HCT116 (cell line): ENCODE data around the gene PAQR4. TPM values are rescaled to one million over a fixed set of nuclear protein-coding genes. Genes with fewer than 3 reads are reported as not detected.

Experiments
- ATAC-seq: fragments of 200-7000 bp; cut with Tn5 transposase; 2 replicates; pipeline ENCODE4 v1.9.1; 2020; ENCODE audit warnings: mild to moderate bottlenecking, moderate library complexity
- Bru-seq: library from RNA; stranded (reverse); fragments of 400-500 nt; gene quantifications from one replicate; lab custom pipeline; 2021; lab: Mats Ljungman, UMichigan
- BruChase-seq, 2 experiments: library from RNA; stranded (reverse); fragments of 400-500 nt; gene quantifications; one replicate each; lab custom pipeline; 2021; lab: Mats Ljungman, UMichigan
- BruUV-seq: library from RNA; stranded (reverse); fragments of 400-500 nt; replicated peaks from 2 replicates; lab custom pipeline; 2021; lab: Mats Ljungman, UMichigan
- CTCF ChIA-PET: fragments of 300-600 bp; sonication (Branson Sonifier 250); formaldehyde crosslinking; loops from one replicate; lab custom pipeline; 2021; ENCODE audit warnings: antibody characterized with exemption; lab: Charles Lee
- POLR2A ChIA-PET: fragments of 300-600, 350-600 bp; sonication (Branson Sonifier 250); formaldehyde crosslinking; loops from one replicate; lab custom pipeline; 2021; ENCODE audit warnings: antibody characterized with exemption; lab: Charles Lee
- RAD21 ChIA-PET, 2 experiments: fragments of 300-600 bp; sonication (Branson Sonifier 250); formaldehyde crosslinking; loops; one replicate each; lab custom pipeline; 2023; ENCODE audit warnings: low total read pairs in 2 of 2; ENCODE audit not compliant: uncharacterized antibody in 2 of 2, unreplicated experiment in 2 of 2, low non-redundant PET in 1 of 2; lab: Charles Lee
- DNase-seq: peaks from one replicate; pipeline ENCODE4 v3.0.0-alpha.2; 2010; ENCODE audit warnings: low read depth, low spot score
- H2AFZ ChIP-seq: fragments of 200-600 bp; shearing (Covaris generic), sonication (generic); 2 replicates; pipeline ENCODE4 v1.6.1; 2017; ENCODE audit warnings: low read depth, mixed run types, mixed read lengths, antibody characterized with exemption, low read length; ENCODE audit not compliant: poor library complexity, severe bottlenecking
- H3K27ac ChIP-seq: 2 replicates; pipeline ENCODE4 v1.5.1; 2012; ENCODE audit warnings: low read depth, low read length
- H3K27me3 ChIP-seq: fragments of 200-600 bp; sonication (generic); 2 replicates; pipeline ENCODE4 v1.6.1; 2016; ENCODE audit warnings: mixed run types, low read length, mixed read lengths; ENCODE audit not compliant: insufficient read depth
- H3K36me3 ChIP-seq, 2 experiments: fragments of 200-500 bp in 1 of 2; fragments of 200-600 bp in 1 of 2; sonication (Bioruptor generic) in 1 of 2; sonication (generic) in 1 of 2; 2 replicates each; pipeline versions ENCODE4 v1.5.1 to v1.6.1; 2014 to 2016; ENCODE audit warnings: low read length in 2 of 2, inconsistent platforms in 1 of 2, mixed read lengths in 1 of 2, mixed run types in 1 of 2; ENCODE audit not compliant: insufficient read depth in 2 of 2, control insufficient read depth in 1 of 2
- H3K4me1 ChIP-seq, 2 experiments: fragments of 200-600 bp in 1 of 2; sonication (generic) in 1 of 2; 2 replicates each; pipeline versions ENCODE4 v1.5.1 to v1.6.1; 2012 to 2017; ENCODE audit warnings: low read length in 2 of 2, inconsistent platforms in 1 of 2, mild to moderate bottlenecking in 1 of 2, mixed read lengths in 1 of 2, mixed run types in 1 of 2, moderate library complexity in 1 of 2; ENCODE audit not compliant: insufficient read depth in 2 of 2, control insufficient read depth in 1 of 2
- H3K4me2 ChIP-seq: fragments of 200-600 bp; sonication (generic); 2 replicates; pipeline ENCODE4 v1.6.1; 2017; ENCODE audit warnings: mixed run types, low read length, mixed read lengths
- H3K4me3 ChIP-seq, 2 experiments: fragments of 200-600 bp in 1 of 2; sonication (generic) in 1 of 2; replicated peaks in 1 of 2; 2 replicates each; pipeline ENCODE4 v1.5.1; 2011 to 2016; ENCODE audit warnings: low read length in 2 of 2, control low read depth in 1 of 2, low read depth in 1 of 2, mild to moderate bottlenecking in 1 of 2, mixed read lengths in 1 of 2, mixed run types in 1 of 2
- H3K79me2 ChIP-seq: fragments of 200-600 bp; sonication (generic); 2 replicates; pipeline ENCODE4 v1.6.1; 2017; ENCODE audit warnings: mild to moderate bottlenecking, mixed run types, low read length, moderate library complexity, mixed read lengths; ENCODE audit not compliant: insufficient read depth
- H3K9ac ChIP-seq: fragments of 200-600 bp; sonication (generic); 2 replicates; pipeline ENCODE4 v1.6.1; 2016; ENCODE audit warnings: low read length, mixed read lengths
- H3K9me2 ChIP-seq: fragments of 200-600 bp; sonication (generic), shearing (Covaris generic); 2 replicates; pipeline ENCODE4 v1.6.1; 2017; ENCODE audit warnings: mixed run types, mild to moderate bottlenecking, moderate library complexity; ENCODE audit not compliant: insufficient read depth
- H3K9me3 ChIP-seq, 2 experiments: fragments of 200-500 bp in 1 of 2; fragments of 200-600 bp in 1 of 2; sonication (Bioruptor generic) in 1 of 2; sonication (generic) in 1 of 2; 2 replicates each; pipeline ENCODE4 v1.6.1; 2014 to 2017; ENCODE audit warnings: low read length in 2 of 2, mixed read lengths in 2 of 2, inconsistent platforms in 1 of 2, low read depth in 1 of 2, mild to moderate bottlenecking in 1 of 2, mixed run types in 1 of 2, moderate library complexity in 1 of 2; ENCODE audit not compliant: control insufficient read depth in 1 of 2, insufficient read depth in 1 of 2
- H4K20me1 ChIP-seq: fragments of 200-600 bp; sonication (generic), shearing (Covaris generic); 2 replicates; pipeline ENCODE4 v1.6.1; 2017; ENCODE audit warnings: mixed run types, mild to moderate bottlenecking, moderate library complexity; ENCODE audit not compliant: insufficient read depth
- ELF1 ChIP-seq: IDR thresholded peaks from 2 replicates; pipeline ENCODE4 v1.6.1; 2012; ENCODE audit warnings: low read depth, borderline replicate concordance
- POLR2A ChIP-seq: IDR thresholded peaks from 2 replicates; pipeline ENCODE4 v1.7.0; 2011; ENCODE audit warnings: borderline replicate concordance; ENCODE audit not compliant: insufficient read depth, insufficient read length; ENCODE audit errors: extremely low read depth
- POLR2AphosphoS5 ChIP-seq: IDR thresholded peaks from 2 replicates; pipeline ENCODE4 v1.6.1; 2011; ENCODE audit warnings: mild to moderate bottlenecking, low read depth, low read length, moderate library complexity
- TCF7L2 ChIP-seq: IDR thresholded peaks from 2 replicates; pipeline ENCODE4 v1.7.0; 2011; ENCODE audit warnings: borderline replicate concordance, inconsistent platforms; ENCODE audit not compliant: insufficient read depth, insufficient read length; ENCODE audit errors: extremely low read depth
- ZFX ChIP-seq: fragments of 450-650 bp; IDR thresholded peaks from 2 replicates; pipeline ENCODE4 v1.6.1; 2017
- intact Hi-C: fragments of 100-400 bp; cut with micrococcal nuclease; formaldehyde crosslinking; loops from 2 replicates; pipeline ENCODE4 v1.10.0; 2022
- long read RNA-seq: library from polyadenylated mRNA; unstranded; transcript quantifications from one replicate; pipeline ENCODE4 v2.0.0, GENCODE V29; 2021; ENCODE audit not compliant: unreplicated experiment
- polyA plus RNA-seq: library from polyadenylated mRNA; unstranded; fragments of >200 nt; gene quantifications from 2 replicates; pipeline ENCODE4 v1.2.1, GENCODE V29; 2012; ENCODE audit warnings: missing spikeins
- total RNA-seq: library from RNA; stranded (reverse); gene quantifications from one replicate; pipeline ENCODE4 v1.2.1, GENCODE V29; 2021; ENCODE audit not compliant: unreplicated experiment
- TF ChIP-seq, protein P1 (sequence below): IDR thresholded peaks from 2 replicates; pipeline ENCODE4 v1.6.1; 2012

PAQR4 gene
- total RNA-seq (45.6 TPM), Bru-seq, nascent RNA (percentile 60 among the genes with signal in this experiment), BruChase-seq, experiment 1, labeled RNA remaining after a 6-hour chase (percentile 83 among the genes with signal in this experiment), BruChase-seq, experiment 2, labeled RNA remaining after a 2-hour chase (percentile 92 among the genes with signal in this experiment)
- polyA plus RNA-seq, result 24.8 and 27.4 TPM in 2 replicates
- long read RNA-seq, transcript PAQR4-204 (2 exons, 869 nt), result minor isoform, 33 of 151 reads
- long read RNA-seq, transcript PAQR4-202 (3 exons, 2,793 nt), result major isoform, 41 of 151 reads
- long read RNA-seq, transcript PAQR4-201 (3 exons, 2,644 nt), result minor isoform, 6 of 151 reads
- long read RNA-seq, partial matches to known transcripts, result 0 of 151 reads
- long read RNA-seq, other reads (novel, unspliced or antisense), result 71 of 151 reads

DNA sequence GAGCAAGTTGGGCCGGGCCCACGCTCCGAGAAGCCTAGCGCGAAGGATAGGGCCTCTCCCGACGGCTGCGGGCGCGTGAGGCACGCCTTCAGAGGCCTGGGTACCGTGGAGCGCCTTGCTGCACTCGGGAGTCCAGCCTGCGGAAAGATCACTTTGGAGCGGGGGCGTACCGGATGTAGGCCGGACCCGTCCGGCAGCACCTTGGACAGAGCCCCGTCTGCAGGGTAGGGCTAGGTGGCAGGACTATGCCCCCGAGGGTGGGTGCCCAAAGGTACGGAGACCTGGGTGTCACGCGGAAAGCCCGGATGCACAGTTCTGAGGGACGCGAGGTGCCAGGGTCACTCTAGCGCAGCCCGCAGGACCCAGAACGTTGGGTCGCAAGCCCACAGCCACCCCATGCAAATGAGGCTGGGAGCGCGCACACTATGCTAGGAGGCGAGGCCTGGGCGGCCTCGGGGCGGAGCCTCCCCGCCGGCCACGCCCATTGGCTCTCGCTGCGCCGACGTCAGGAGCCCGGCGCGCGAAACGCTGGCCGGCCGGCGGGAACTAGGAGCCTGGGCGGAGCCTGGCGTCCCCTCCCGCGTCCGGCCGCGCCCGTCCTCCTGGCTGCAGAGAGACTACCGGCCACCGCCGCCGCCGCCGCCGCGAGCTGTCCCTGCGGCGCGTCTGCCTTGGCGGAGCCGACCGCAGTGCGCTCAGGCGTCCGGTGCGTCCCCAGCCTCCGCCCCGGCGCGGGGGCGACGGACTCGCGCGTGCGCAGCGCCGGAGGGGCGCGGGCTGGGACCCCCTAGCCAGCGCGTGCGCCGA is at the start of gene PAQR4:
Gene PAQR4 (plus strand): TSS at position 611 of the 807 bp plus-strand sequence. CDS start 327 bp downstream, outside the sequence.
- peak within 1 kb of the TSS; percentile 89 for H3K4me2 ChIP-seq
- H3K27me3 ChIP-seq, result no peaks in the 10 kb centered on the region
- peaks cover 27% of the 10 kb centered on the region for H3K79me2 ChIP-seq
- BruUV-seq, result TSS peak; percentile 35
- H3K9me2 ChIP-seq, result no peaks in the 10 kb centered on the region
- DNase-seq (peak; percentile 82), ATAC-seq (peak; percentile 67)
- H3K9ac ChIP-seq, result peak within 1 kb of the TSS; percentile 91
- no peaks in the 10 kb centered on the region for H3K9me3 ChIP-seq
- CTCF ChIA-PET, result interaction anchor here (0.8 to 1.3 kb wide), 3 partner anchors 14 to 59 kb away, joined by 4 to 6 read pairs (median 5); no protein-coding TSS in a partner anchor
- RAD21 ChIA-PET, result no interaction called here
- H3K4me1 ChIP-seq, result peaks cover 19 to 56% of the 10 kb centered on the region in 2 experiments
- peaks cover under 1 to 5% of the 10 kb centered on the region in 2 experiments; a peak in 2 of 4 replicates for H3K36me3 ChIP-seq
- H4K20me1 ChIP-seq, result peaks cover 6% of the 10 kb centered on the region; the same call in 1 of the 2 replicates
- POLR2A ChIA-PET, result interaction anchor here (1.3 to 2.4 kb wide), 2 partner anchors 12 to 52 kb away, joined by 10 to 12 read pairs; partner anchors contain the start of genes PKMYT1 and TNFRSF12A
- no peak within 1 kb of the TSS for H2AFZ ChIP-seq
- H3K4me3 ChIP-seq, result peak within 1 kb of the TSS; percentile 66 to 79
- peak within 1 kb of the TSS; percentile 95 for H3K27ac ChIP-seq
- TF ChIP-seq TCF7L2, result peak; percentile 23
- peak; percentile 66; the same call in 1 of the 2 replicates for TF ChIP-seq POLR2AphosphoS5
- no peak for TF ChIP-seq ELF1
- peak; percentile 25 for TF ChIP-seq POLR2A
- peak; percentile 53 for TF ChIP-seq ZFX
- TF ChIP-seq, protein P1, sequence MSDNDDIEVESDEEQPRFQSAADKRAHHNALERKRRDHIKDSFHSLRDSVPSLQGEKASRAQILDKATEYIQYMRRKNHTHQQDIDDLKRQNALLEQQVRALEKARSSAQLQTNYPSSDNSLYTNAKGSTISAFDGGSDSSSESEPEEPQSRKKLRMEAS, result no peak
- TF ChIP-seq, all 23 proteins: peak for 4
- intact Hi-C loops, result no loop called here
